ENCODE results near the gene TPH2.

TPH2 gene

DNA sequence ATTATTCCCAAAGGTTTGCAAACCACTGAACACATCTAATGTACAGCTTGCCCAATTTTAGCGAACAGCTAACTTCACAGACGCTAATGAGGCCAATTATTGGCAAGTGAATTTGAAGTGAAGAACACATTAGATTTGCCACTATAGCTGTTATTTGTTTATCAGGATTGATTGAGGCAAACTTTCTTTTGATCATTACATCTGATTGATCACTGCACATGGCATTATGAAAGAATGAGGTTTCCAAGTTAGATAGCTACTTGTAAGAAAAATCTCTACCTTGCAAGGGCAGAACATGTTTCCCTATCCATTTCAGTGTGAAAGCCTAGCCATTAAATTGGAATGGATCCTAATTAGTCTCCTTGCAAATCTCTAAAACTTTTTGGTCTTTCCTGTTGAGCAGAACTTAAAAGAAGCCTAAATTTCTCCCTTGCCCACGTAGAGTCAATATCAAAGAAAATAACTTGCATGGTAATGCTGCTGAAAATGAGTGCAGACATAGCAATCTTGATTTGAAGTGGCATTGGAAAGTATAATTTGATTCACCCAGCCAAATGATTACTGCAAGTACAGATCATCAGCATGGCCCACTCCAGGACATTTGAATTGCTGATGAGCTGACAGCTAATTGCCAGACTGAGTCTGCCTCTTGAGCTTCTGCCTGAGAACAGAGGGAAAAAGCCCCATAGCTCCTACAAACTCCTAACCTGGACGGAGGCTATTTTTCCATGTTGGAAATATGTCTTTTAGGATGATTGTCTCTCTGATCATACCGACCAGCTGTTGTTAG, 98.6 kb downstream of the TPH2 start:
- no peak for TF ChIP-seq CTCF (IDR thresholded peaks at IDR 0.05; ENCODE audit: low read depth, low read length)
- H3K4me3 ChIP-seq (ENCODE audit: low read depth, low read length): no peak overlapping the region

- no peak for TF ChIP-seq CTCF (IDR thresholded peaks at IDR 0.05; ENCODE audit: low read depth, low read length)
Observed at GRCh38 chr12:72041811-72042210, 103.2 kb downstream of the TPH2 start.

DNA sequence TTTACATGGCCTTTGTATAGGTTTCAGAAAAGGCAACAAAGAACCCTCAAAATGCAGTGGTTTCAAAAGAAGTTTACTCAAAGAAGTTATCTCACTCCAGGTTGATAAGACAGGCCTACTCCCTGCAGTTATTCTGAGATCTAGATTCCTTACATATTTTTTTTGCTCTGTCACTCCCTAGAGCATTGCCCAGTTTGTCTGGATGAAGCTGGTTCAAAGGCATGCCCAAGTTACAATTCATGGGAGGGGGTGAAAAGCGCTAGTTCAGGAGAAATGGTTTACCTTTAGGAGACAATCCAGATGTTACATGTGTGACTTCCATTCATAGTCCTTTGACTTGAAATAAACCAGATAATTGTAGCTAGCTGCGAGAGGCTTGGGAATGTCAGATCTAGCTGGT, 115.0 kb downstream of the TPH2 start:
- no peak overlapping the region for H3K4me3 ChIP-seq (ENCODE audit: low read depth, low read length)
- TF ChIP-seq CTCF (IDR thresholded peaks at IDR 0.05; ENCODE audit: low read depth, low read length): no peak

More at GRCh38 chr12:72041811-72042210, 103.2 kb downstream of the TPH2 start:
- H3K4me3 ChIP-seq (ENCODE audit: low read depth, low read length): no peak overlapping the region

GRCh38 chr12:72054511-72054910, 115.9 kb downstream of the TPH2 start:
- no peak for TF ChIP-seq CTCF (IDR thresholded peaks at IDR 0.05; ENCODE audit: low read depth, low read length)
- H3K4me3 ChIP-seq (ENCODE audit: low read depth, low read length): no peak overlapping the region

- H3K4me3 ChIP-seq (ENCODE audit: low read depth, low read length): no peak overlapping the region
- TF ChIP-seq CTCF (IDR thresholded peaks at IDR 0.05; ENCODE audit: low read depth, low read length): no peak
Observed at GRCh38 chr12:72057330-72057914, 118.8 kb downstream of the TPH2 start.

GRCh38 chr12:72063073-72063472, 124.4 kb downstream of the TPH2 start:
- no peak for TF ChIP-seq CTCF (IDR thresholded peaks at IDR 0.05; ENCODE audit: low read depth, low read length)
- no peak overlapping the region for H3K4me3 ChIP-seq (ENCODE audit: low read depth, low read length)

DNA sequence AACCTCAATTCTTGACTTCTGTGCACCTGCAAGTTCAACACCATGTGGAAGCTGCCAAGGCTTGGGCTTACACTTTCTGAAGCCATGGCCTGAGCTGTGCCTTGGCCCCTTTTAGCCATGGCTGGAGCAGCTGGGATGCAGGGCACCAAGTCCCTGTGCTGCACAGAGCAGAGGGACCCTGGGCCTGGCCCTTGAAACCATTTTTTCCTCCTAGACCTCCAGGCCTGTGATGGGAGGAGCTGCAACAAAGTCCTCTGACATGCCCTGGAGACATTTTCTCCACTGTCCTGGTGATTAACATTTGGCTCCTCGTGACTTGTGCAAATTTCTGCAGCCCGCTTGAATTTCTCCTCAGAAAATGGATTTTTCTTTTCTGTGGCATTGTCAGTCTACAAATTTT, 132.4 kb downstream of the TPH2 start:
- TF ChIP-seq CTCF (IDR thresholded peaks at IDR 0.05; ENCODE audit: low read depth, low read length): no peak
- H3K4me3 ChIP-seq (ENCODE audit: low read depth, low read length): no peak overlapping the region
